Measurements from ENCODE around the gene AGFG2. TPM values are rescaled to one million over a fixed set of nuclear protein-coding genes. Genes with fewer than 3 reads are reported as not detected.
A peak's percentile ranks its signal among the peaks of the same experiment; 100 is the strongest.

The AGFG2 gene
- total RNA-seq, 1 experiment from 2014 or later, result 11.2 TPM

GRCh38 chr7:100574362-100575205, 35.6 kb downstream of the AGFG2 start:
- no peak overlapping the region for H2BK5ac ChIP-seq (ENCODE audit: insufficient read length, low read length)
- Mint-ChIP-seq H3K27me3 (ENCODE audit: low read depth) (peaks cover 5% of the 10 kb centered on the region), H3K9me3 (no peaks in the 10 kb centered on the region), H3K4me1 (peaks cover 17 to 19% of the 10 kb centered on the region in 2 experiments), H3K4me3 (no peak overlapping the region), H3K27ac (peak overlapping the region in 1 of 3 experiments; percentile 76; a peak in 1 of 7 replicates), H3K36me3 (ENCODE audit: insufficient read depth in 1 of 3, low read depth in 3 of 3) (peaks cover 9 to 27% (median 23%) of the 10 kb centered on the region in 3 experiments; a peak in 6 of 7 replicates)
- no peak overlapping the region for H3K23ac ChIP-seq (ENCODE audit: insufficient read length, low read depth, low read length)
- H3K56ac ChIP-seq (ENCODE audit: insufficient read length, low read depth, low read length), result no peak overlapping the region
- no peak overlapping the region for H2AK5ac ChIP-seq (ENCODE audit: insufficient read length, low read length)
- peak; percentile 22 for DNase-seq
- H2BK15ac ChIP-seq (ENCODE audit: low read depth, low read length), result no peak overlapping the region
- H3K14ac ChIP-seq (ENCODE audit: insufficient read depth, low read length), result no peak overlapping the region
- no peak overlapping the region for H3K4ac ChIP-seq (ENCODE audit: low read depth, low read length)
- H4K20me1 ChIP-seq (ENCODE audit: control insufficient read depth, insufficient read depth, insufficient read length), result no peaks in the 10 kb centered on the region
- no peak overlapping the region for H4K8ac ChIP-seq (replicated peaks; ENCODE audit: insufficient read length, low read depth, low read length)
- H3K4me2 ChIP-seq (ENCODE audit: insufficient read depth, insufficient read length, low read length), result no peak overlapping the region
- no peak overlapping the region for H2BK12ac ChIP-seq (ENCODE audit: insufficient read length, low read depth, low read length)
- no peak overlapping the region for H3K9ac ChIP-seq (ENCODE audit: extremely low read depth, insufficient read length, low read length)
- WGBS (ENCODE audit: extremely low coverage, insufficient read length, low lambda C conversion rate), result no CpG with 5 or more reads among the region's 44 CpGs
- peaks cover 5% of the 10 kb centered on the region; the same call in 1 of the 2 replicates for H3K4me1 ChIP-seq (ENCODE audit: insufficient read depth, low read length)
- TF ChIP-seq CTCF (conservative IDR thresholded peaks at IDR 0.05), result no peak
- no peak overlapping the region for H2AFZ ChIP-seq (ENCODE audit: low read length)
- H2BK120ac ChIP-seq (ENCODE audit: low read depth, low read length, poor library complexity, severe bottlenecking), result no peak overlapping the region
- no peaks in the 10 kb centered on the region for H3K27me3 ChIP-seq (ENCODE audit: insufficient read depth, low read length)
- H3K18ac ChIP-seq (ENCODE audit: insufficient read length, low read depth, low read length), result no peak overlapping the region
- no peaks in the 10 kb centered on the region for H3K79me2 ChIP-seq (ENCODE audit: insufficient read depth, low read length)
- no peak overlapping the region for H3T11ph ChIP-seq (ENCODE audit: low read length)
- H4K91ac ChIP-seq (ENCODE audit: insufficient read length, low read depth, low read length), result no peak overlapping the region
- H4K5ac ChIP-seq (ENCODE audit: insufficient read length, low read depth, low read length), result no peak overlapping the region
- peaks cover 8% of the 10 kb centered on the region for H3K23me2 ChIP-seq (ENCODE audit: insufficient read length, low read depth, low read length, poor library complexity, severe bottlenecking)
- no peaks in the 10 kb centered on the region for H3K9me3 ChIP-seq (ENCODE audit: control insufficient read depth, low read depth, low read length)
- no peaks in the 10 kb centered on the region for H3K79me1 ChIP-seq (ENCODE audit: insufficient read depth, low read depth, low read length, poor library complexity, severe bottlenecking)
- no peak overlapping the region for H3K27ac ChIP-seq (ENCODE audit: insufficient read length, low read depth, low read length)
- no peak overlapping the region for H2BK20ac ChIP-seq (ENCODE audit: low read depth, low read length, poor library complexity, severe bottlenecking)
